ENCODE data around the gene HMGCL.
"Not testable (repeated sequence)": the region's sequence is repeated elsewhere in the genome, so short reads cannot be mapped to it uniquely, and the experiment has no call there.

The HMGCL gene

DNA sequence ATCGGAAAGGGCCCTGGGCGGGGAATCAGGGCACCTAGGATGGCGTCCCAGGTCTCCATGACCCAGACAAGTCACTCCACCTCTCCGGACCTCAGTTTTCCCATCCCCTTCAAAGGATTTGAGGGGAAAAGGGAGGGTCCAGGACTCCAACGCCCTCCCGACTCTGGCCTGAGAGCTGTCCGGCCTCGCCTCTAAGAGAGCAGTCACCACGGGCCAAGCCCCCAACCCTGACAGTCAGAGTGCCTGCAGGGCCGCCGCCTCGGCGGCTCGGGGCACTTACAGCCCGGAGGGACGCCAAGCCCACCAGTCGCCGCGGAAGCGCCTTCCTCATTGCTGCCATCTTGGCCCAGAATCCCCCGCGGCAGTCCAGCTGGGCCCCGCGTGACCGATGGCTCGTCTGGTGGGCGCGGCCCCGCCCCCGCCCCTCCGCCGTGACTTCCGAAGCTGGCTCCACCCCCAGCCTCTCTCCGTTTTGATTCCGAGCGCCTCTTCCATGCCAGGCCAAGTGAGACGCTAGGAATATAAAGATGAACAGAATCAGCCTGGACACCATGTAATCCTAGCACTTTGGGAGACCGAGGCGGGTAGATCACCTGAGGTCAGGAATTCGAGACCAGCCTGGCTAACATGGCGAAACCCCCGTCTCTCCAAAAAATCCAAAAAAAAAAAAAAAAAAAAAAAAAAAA is at the start of gene HMGCL:
Gene HMGCL (minus strand): TSS at position 354 of the 686 bp plus-strand sequence. CDS start 14 bp downstream, at position 340.
- DNase-seq (ENCODE audit: low spot score): peak; percentile 86

DNA sequence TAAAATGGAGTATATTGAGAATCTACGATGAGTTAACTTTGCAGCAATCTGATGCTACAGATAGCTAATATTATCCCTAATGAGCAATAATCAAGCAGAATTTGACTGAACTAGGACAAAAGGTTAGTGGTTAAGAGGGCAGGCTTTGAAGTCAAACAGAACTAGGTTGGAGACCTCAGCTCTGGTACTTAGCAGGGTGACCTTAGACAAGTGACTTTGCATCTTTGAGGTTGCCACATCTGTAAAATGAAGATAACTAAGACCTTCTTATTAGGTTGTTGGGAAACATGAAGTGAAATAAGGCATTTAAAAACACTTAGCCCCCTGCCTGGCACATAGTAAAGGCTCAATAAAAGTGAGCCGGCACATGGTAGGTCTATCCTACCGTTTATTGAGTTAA is 47.2 kb upstream of the HMGCL start:
- DNase-seq (ENCODE audit: low spot score): no peak

DNA sequence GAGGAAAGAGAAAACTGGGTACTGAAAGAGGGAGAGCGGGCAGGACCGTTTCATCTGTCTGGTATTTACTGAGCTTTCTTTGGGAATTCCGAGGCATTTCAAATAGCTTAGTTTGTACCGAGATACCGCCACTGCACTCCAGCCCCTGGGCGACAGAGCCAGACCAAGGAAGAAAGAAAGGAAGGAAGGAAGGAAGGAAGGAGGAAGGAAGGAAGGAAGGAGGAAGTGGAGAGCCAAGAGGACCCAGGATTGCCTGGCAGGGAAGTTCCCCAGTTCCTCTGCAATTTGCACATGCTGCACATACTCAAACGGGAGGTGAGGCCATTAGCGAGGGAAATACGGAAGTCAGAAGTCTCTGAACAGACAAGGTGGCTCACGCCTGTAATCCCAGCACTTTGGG is 43.8 kb upstream of the HMGCL start:
- DNase-seq (ENCODE audit: low spot score): no peak

DNA sequence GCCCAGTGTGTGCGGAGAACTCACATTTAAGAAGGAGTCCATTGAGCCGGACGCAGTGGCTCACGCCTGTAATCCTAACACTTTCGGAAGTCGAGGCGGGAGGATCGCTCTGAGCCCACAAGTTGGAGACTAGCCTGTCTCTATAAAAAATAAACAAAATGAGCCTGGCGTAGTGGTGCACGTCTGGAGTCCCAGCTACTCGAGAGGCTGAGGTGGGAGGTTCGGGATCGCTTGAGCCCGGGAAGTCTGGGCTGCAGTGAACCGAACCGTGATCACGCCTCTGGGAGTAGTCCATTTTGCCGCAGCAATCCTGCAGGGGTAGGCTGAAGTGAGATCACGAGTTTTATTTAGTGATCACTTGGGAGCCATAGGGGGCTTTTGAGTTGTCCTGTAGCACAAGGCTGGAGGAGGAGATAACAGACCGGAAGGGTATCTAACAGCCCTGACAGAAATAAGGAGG is 43.4 kb upstream of the HMGCL start:
- DNase-seq (ENCODE audit: low spot score): peak; percentile 62

DNA sequence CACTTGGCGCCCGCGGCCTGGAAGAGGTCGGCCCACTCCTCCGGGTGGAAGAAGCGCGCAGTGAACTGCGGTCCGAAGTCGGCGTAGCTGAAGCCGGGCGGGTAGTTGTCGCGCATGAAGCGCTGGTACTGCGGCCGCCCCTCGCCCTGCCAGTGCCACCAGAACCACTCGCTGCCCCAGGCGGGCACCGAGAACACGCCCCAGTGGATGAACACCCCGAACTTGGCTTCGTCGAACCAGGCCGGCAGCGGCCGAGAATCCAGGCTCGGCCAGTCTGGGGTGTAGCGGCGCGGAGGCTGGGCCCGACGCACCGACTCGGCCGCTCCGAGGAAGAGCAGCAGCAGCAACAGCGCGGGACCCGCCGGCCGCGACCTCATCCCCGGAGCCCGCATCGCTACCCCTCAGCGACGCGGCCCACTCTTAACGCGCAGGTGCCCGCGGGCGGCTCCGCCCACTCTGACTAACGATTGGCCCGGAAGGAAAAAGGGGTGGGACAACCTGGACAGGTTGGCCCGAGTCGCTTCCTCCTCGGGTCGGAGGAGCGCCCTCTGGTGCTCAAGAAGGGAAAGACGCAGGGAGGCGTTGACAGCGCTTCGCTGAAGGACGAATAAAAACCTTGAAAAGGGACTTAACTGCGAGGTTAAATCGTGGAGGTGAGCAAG is 42.8 kb upstream of the HMGCL start, which contains the start of gene FUCA1:
Gene FUCA1 (minus strand): TSS at position 396 of the 662 bp plus-strand sequence. CDS start 4 bp downstream, at position 392.
- peak; percentile 97 for DNase-seq (ENCODE audit: low spot score)

DNA sequence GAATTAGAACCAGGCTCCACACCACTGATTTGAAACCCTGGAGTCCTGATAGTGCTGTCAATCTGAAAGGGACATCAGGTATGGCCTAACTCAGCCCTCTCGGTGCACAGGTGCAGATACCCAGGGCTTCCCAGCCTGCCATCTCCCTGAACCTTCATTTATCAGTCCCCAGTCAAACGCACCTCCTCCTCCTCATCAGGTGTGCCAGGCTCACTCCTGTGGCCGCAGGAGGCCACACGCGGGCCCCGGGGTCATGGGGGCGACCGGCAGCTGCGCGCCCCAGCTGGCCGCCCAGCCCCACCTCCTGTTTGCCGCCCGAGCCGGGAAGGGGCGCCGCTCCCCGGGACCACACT is 42.3 kb upstream of the HMGCL start:
- peak; percentile 33 for DNase-seq (ENCODE audit: low spot score)

DNA sequence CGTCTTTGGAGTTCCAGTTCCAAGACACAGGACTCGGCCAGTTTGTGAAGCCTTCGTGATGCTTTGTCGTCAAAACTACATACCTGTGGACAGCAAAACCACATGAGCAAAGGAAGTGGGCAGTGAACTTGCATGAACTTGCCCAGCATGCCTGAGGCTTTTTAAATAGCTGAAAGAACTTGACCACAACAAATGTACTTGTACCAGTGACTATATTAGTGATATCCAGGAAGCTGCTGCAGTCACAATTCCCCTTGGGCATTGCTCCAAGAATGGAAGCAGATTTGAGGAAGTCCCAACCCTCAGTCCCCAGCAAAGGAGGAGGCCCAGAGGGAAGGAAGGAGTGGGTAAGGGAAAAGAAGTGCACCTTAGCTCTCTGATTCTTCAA is 40.3 kb upstream of the HMGCL start:
- no peak for DNase-seq (ENCODE audit: low spot score)

DNA sequence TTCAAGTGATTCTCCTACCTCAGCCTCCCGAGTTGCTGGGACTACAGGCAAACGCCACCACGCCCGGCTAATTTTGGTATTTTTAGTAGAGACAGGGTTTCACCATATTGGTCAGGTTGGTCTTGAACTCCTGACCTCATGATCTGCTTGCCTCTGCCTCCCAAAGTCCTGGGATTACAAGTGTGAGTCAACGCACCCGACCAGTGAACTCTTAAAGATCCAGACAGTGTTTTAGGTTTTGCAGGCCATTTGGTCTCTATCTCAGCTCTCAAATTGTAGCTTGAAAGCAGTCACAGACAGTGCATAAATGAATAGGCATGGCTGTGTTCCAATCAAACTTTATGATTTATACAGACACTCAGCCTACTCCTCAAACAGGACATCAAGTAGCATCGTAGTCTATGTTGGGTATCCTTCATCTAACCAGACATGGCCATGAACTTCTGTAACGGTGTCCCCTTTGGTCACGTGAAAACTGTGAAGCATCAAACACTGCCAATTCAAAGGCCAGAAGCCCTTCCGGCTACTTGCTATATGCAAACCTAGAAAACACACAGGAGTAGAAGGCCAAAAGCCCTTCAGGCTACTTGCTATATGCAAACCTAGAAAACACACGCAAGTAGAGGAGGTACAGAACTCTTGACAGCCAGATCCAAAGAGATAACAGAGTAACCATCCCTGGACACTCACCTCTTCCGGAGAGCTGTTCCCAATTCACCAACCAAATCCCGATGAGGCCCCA is 39.7 kb upstream of the HMGCL start:
- DNase-seq (ENCODE audit: low spot score): no peak

DNA sequence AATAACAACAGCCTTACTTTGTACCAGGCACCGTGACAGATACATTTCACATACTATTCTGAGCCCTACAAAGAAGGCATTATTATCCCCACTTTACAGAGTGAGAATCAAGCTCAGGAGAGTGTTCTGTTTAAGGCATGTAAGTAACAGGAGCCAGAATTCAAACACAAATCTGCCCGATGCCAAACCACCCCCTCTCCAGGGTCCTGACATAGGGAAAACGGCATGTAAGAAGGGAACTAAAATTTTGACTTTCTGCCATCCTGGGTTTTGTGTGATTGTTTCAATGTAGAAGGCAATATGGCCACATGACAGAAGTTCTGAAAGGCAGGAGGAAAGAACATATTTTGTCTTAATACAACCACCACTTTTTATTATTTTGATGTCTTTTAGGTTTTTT is 37.4 kb upstream of the HMGCL start:
- no peak for DNase-seq (ENCODE audit: low spot score)

DNA sequence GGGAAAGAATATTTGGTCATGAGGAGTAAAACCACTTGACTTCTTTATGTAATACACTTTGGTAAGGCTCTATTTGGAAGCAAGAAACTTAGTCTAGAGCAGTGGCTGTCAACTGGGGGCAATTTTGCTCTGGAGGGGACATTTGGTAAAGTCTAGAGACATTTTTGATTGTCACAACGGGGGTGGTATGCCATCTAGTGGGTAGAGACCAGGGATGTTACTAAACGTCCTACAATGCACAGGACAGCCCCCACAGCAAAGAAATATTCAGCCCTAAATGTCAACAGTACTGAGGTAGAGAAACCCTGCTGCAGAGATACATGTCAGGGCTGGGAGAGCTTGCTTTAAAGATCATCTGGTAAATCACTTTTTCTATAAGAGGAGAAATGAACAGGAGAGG is 29.3 kb upstream of the HMGCL start:
- no peak for DNase-seq (ENCODE audit: low spot score)

DNA sequence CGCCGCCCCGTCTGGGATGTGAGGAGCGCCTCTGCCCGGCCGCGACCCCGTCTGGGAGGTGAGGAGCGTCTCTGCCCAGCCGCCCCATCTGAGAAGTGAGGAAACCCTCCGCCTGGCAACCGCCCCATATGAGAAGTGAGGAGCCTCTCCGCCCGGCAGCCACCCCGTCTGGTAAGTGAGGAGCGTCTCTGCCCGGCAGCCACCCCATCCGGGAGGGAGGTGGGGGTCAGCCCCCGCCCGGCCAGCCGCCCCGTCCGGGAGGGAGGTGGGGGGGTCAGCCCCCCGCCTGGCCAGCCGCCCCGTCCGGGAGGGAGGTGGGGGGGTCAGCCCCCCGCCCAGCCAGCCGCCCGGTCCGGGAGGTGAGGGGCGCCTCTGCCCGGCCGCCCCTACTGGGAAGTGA is 27.9 kb upstream of the HMGCL start:
- DNase-seq (ENCODE audit: low spot score): not testable (repeated sequence)

DNA sequence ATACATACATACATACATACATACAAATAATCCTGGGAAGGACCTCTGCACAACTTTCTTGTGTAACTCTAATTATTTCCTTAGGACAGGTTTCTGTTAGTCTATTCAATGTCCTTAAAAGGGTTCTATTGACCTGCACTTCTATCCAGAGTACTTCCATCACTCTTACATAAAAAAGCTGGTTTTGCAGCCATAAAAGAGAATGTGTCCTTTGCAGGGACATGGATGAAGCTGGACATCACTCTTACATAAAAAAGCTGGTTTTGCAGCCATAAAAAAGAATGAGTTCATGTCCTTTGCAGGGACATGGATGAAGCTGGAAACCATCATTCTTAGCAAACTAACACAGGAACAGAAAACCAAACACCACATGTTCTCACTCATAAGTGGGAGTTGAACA is 26.2 kb upstream of the HMGCL start:
- not testable (repeated sequence) for DNase-seq (ENCODE audit: low spot score)

DNA sequence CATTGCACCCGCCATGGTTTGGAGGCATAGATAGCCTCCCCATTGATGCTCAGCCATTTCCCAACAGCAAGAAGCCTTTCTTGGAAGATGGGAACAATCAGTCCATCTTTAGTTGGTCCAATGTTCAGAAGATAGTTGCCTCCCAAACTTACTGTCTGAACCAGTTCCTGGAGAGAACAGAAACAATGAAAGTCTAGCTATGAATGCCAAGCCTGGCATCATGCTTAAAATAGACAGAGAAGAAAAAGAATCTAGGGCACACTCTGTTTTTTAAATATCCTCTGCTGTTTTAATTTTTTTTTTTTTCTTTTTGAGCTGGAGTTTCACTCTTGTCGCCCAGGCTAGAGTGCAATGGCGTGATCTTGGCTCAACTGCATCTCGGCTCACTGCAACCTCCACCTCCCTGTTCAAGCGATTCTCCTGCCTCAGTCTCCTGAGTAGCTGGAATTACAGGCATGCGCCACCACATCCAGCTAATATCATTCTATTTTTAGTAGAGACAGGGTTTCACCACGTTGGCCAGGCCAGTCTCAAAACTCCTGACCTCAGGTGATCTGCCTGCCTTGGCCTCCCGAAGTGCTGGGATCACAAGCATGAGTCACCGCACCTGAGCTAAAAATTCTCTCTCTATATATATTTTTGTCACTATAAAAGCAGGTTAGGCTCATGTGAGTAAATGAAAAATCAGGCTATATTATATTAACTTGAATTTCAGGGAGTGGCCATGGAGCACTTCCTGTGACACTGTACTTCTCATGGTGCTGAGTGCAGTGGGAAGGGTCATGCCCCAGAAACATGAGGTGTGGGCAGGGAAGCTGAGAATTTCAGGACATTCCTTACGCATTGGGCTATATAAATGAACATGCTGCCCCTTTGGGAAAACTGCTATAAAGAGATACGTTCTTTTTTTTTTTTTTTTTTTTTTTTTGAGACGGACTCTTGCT is 23.7 kb upstream of the HMGCL start:
- no peak for DNase-seq (ENCODE audit: low spot score)

DNA sequence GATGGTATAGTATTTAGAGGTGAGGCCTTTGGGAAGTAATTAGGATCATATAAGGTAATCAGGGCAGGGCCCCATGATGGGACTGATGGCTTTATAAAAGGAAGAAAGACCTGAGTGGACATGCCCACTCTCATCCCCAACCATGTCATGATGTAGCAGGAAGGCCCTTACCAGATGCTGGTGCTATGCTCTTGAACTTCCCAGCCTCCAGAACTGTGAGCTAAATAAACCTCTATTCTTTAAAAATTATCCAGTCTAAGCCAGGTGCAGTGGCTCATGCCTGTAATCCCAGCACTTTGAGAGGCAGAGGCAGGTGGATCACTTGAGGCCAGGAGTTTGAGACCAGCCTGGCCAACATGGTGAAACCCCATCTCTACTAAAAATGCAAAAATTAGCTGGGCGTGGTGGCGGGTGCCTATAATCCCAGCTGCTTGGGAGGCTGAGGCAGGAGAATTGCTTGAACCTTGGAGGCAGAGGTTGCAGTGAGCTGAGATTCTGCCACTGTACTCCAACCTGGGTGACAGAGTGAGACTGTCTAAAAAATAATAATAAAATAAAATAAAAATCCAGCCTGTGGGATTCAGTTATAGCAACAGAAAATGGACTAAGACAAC is 22.4 kb upstream of the HMGCL start:
- not testable (repeated sequence) for DNase-seq (ENCODE audit: low spot score)

DNA sequence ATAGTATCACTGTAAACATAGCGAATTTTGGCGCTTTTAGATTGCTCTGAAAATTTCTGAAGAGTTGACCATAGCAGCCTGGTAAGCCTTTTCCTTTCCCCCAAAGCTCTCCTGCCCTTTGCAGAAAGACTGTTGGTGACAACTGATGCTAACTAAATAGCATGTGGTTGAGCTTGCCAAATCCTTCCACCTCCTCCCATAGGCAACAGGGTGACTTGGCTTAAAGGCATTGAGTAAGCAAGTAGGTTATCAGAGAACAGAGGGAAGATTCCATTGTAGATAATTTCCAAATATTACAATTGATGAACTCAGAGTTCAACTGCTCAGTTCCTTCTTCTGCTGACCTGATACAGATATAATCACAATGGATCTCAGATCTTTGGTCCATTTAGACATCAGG is 19.9 kb upstream of the HMGCL start:
- no peak for DNase-seq (ENCODE audit: low spot score)

DNA sequence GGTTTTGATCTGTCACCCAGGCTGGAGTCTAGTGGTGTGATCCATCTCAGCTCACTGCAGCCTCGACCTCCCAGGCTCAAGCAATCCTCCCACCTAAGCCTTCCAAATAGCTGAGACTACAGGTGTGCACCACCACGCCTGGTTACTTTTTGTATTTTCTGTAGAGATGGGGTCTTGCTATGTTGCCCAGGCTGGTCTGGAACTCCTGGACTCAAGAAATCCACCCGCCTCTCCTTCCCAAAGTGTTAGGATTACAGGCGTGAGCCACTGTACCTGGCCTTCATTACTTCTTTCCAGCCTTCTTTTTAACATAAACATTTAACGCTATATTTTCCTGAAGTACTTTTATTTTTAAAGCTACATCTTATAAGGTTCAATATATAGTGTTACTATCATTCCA is 18.4 kb upstream of the HMGCL start:
- DNase-seq (ENCODE audit: low spot score): no peak

DNA sequence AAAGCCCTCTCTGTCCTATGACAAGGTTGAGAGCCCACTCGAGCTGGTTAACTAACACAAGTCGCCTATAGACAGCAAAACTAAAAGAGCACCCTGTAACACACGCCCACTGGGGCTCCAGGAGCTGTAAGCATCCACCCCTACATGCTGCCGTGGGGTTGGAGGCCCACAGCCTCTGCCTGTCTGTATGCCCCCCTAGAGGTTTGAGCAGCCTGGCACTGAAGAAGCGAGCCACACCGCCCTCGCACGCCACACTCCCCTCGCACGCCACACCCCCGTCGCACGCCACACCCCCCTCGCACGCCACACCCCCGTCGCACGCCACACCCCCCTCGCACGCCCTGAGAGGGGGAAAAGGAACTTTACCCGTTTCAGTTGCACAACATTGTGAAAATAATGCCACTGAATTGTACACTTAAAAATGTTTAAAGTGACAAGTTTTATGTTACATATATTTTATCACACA is 13.2 kb upstream of the HMGCL start:
- peak; percentile 64 for DNase-seq (ENCODE audit: low spot score)

DNA sequence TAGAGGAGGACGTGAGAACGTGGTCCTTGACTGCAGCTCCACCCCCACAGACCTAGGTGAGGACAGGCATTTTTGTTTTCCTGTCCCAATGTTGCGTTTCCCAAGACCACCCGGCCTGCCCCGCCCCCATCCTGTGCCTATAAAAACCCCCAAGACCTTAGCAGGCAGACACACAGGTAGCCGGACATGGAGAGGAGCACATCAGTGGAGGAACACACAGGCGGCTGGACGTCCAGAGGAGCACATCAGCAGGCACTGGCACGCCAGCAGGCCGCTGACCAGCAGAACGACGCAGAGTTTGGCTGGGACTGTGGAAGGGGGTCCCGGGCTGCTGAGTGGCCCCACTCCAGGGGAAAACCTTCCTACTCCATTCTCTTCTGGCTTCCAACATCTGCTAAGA is 12.7 kb upstream of the HMGCL start:
- DNase-seq (ENCODE audit: low spot score): no peak

DNA sequence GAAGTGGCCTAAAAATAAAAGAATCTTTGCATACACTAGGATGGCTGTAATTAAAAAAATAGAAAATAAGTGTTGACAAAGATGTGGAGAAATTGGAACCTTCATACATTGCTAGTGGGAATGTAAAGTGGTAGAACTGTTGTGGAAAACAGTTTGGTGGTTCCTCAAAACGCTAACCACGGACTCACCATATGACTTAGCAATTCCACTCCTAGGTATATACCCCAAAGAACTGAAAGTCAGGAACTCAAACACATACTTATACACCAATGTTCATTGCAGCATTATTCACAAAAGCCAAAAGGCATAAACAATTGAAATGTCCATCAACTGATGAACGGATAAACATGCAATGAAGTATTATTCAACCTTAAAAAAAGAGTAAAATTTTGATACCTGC is 10.8 kb upstream of the HMGCL start:
- DNase-seq (ENCODE audit: low spot score): no peak

DNA sequence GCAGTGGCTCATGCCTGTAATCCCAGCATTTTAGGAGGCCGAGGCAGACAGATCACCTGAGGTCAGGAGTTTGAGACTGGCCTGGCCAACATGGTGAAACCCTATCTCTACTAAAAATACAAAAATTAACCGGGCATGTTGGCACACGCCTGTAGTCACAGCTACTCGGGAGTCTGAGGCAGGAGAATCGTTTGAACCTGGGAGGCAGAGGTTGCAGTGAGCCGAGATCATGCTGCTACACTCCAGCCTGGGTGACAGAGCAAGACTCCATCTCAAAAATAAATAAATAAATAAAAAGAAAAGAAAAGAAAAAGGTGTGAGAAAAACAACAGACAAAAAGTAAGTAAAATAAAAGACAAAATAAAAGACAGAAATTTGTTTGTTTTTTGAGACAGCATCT is 8.9 kb upstream of the HMGCL start:
- DNase-seq (ENCODE audit: low spot score): not testable (repeated sequence)

DNA sequence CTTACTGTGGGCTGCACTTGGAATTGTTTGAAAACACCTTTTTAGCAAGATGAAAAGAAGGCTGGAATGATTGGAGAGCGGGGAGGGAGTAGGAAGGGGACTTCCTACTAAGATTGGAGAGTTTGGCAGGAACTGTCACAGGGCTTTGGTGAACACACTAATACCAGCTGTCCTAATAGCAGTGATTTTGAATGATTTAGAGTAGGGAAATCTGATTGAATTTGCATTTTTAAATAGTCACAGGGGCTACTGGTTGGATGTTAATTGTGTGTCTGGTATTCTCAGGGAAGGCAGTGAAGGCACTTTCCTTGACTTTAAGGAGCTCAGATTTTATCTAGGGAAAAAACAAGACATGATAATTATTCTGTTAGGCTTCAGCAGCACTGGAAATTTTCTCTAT is 2.5 kb upstream of the HMGCL start:
- no peak for DNase-seq (ENCODE audit: low spot score)
